Measurements from ENCODE around the gene C2orf42. TPM values are rescaled to one million over a fixed set of nuclear protein-coding genes. Genes with fewer than 3 reads are reported as not detected.
"Not testable (repeated sequence)": the region's sequence is repeated elsewhere in the genome, so short reads cannot be mapped to it uniquely, and the experiment has no call there.

C2orf42 gene
- total and polyA plus RNA-seq, 2 of the 4 experiments (the other 2 are of a cell fraction) = 7.5 to 31.5 TPM

DNA sequence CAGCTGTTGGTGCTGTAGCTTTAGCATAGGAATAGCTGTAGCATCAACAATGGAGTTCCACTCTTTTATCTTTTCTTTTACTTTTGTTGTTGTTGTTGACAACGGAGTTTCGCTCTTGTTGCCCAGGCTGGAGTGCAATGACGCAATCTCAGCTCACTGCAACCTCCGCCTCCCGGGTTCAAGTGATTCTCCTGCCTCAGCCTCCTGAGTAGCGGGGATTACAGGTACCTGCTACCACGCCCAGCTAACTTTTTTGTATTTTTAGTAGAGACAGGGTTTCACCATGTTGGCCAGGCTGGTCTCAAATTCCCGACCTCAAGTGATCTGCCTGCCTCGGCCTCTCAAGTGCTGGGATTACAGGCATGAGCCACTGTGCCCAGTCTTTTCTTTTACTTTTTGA is 3.6 kb downstream of the C2orf42 start:
- H2AK5ac ChIP-seq (ENCODE audit: low read depth, low read length); H3K4ac ChIP-seq (ENCODE audit: low read depth, low read length); H3K36me3 ChIP-seq (ENCODE audit: control insufficient read depth, insufficient read depth, low read length); H4K5ac ChIP-seq (ENCODE audit: low read depth, low read length); H4K8ac ChIP-seq (ENCODE audit: low read depth in 2 of 2, low read length in 2 of 2); H3K56ac ChIP-seq (ENCODE audit: extremely low read depth, insufficient read depth, low read length); H3K9me3 ChIP-seq (ENCODE audit: control insufficient read depth, insufficient read depth, low read length); DNase-seq; H2AK9ac ChIP-seq (replicated peaks; ENCODE audit: low read depth, low read length, poor library complexity); H2BK20ac ChIP-seq (ENCODE audit: low read depth, low read length); H2BK5ac ChIP-seq (ENCODE audit: low read depth, low read length, poor library complexity, severe bottlenecking); intact Hi-C loops (cut with micrococcal nuclease); H3K27me3 ChIP-seq (ENCODE audit: control insufficient read depth, insufficient read depth, low read length); H4K91ac ChIP-seq (ENCODE audit: insufficient read depth, low read depth, low read length); dilution Hi-C loops (cut with HindIII; ENCODE audit: low sequenced_read_pairs, unreplicated experiment); in situ Hi-C loops (cut with MboI; ENCODE audit: low sequenced_read_pairs); H3K27ac ChIP-seq (ENCODE audit: insufficient read depth, low read length); H3K4me1 ChIP-seq (ENCODE audit: control insufficient read depth, insufficient read depth, low read length); H3K18ac ChIP-seq (ENCODE audit: low read depth, low read length); BruUV-seq (replicated peaks); H3K9ac ChIP-seq (ENCODE audit: low read depth, low read length); ATAC-seq (ENCODE audit: low read depth); H3K23ac ChIP-seq (ENCODE audit: low read depth, low read length); CTCF ChIA-PET; H3K4me2 ChIP-seq (ENCODE audit: low read depth, low read length); H2BK15ac ChIP-seq (ENCODE audit: low read depth, low read length); POLR2A ChIA-PET (ENCODE audit: unreplicated experiment); H4K20me1 ChIP-seq (ENCODE audit: insufficient read depth, low read length); H3K4me3 ChIP-seq (ENCODE audit: insufficient read depth, low read depth, low read length); H3K9me1 ChIP-seq (ENCODE audit: insufficient read depth, low read length); H3K14ac ChIP-seq (replicated peaks; ENCODE audit: low read depth, low read length); H2AFZ ChIP-seq (replicated peaks; ENCODE audit: low read length, poor library complexity); H2BK120ac ChIP-seq (ENCODE audit: low read depth, low read length): not testable (repeated sequence)
- H3K79me1 ChIP-seq (ENCODE audit: low read depth in 1 of 2, low read length in 2 of 2) = peaks cover 3 to 10% of the 10 kb centered on the region in 2 experiments; a peak in 3 of 4 replicates
- WGBS, 2 experiments (ENCODE audit: extremely low coverage in 2 of 2, insufficient read length in 1 of 2) = 100% methylated on average over 2 of the region's 9 CpGs; no CpG with 5 or more reads in 1 of the 2 experiments
